Neural cell (in vitro differentiated cells): ENCODE measurements around the gene MAGI2.

Source experiments
- SMC3 ChIP-seq: fragments of 450-650 bp; conservative IDR thresholded peaks from 2 replicates; pipeline ENCODE4 v1.6.1; 2014; ENCODE audit warnings: antibody characterized with exemption, mild to moderate bottlenecking, moderate library complexity; ENCODE audit not compliant: poor library complexity
- TAF1 ChIP-seq: IDR thresholded peaks from 2 replicates; pipeline ENCODE4 v1.6.1; 2012; ENCODE audit warnings: low read depth
- TF ChIP-seq, protein P1 (sequence below): fragments of 450-650 bp; IDR thresholded peaks from 2 replicates; pipeline ENCODE4 v1.5.1; 2014; ENCODE audit warnings: antibody characterized with exemption, mild to moderate bottlenecking, moderate library complexity; ENCODE audit not compliant: poor library complexity, severe bottlenecking

DNA sequence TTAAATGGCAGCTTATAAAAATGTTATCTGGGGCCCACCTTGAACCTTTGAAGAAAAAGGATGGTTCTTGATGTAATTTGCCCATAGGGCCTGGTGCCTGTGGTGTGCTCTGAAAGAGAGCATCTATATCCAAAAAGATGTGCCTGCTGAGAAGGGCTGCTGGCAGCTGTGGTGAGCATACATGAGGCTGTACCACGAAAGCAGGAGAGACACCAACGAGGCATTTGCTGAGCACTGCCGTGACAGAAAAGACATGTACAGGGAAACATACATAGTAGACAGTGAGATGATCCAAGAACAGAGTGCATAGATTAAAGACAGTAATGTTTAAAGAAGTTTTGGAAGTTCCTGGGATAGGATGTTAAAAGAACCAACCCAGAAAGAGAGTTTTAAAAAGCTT is 990.4 kb downstream of the MAGI2 start:
- TF ChIP-seq, protein P1, sequence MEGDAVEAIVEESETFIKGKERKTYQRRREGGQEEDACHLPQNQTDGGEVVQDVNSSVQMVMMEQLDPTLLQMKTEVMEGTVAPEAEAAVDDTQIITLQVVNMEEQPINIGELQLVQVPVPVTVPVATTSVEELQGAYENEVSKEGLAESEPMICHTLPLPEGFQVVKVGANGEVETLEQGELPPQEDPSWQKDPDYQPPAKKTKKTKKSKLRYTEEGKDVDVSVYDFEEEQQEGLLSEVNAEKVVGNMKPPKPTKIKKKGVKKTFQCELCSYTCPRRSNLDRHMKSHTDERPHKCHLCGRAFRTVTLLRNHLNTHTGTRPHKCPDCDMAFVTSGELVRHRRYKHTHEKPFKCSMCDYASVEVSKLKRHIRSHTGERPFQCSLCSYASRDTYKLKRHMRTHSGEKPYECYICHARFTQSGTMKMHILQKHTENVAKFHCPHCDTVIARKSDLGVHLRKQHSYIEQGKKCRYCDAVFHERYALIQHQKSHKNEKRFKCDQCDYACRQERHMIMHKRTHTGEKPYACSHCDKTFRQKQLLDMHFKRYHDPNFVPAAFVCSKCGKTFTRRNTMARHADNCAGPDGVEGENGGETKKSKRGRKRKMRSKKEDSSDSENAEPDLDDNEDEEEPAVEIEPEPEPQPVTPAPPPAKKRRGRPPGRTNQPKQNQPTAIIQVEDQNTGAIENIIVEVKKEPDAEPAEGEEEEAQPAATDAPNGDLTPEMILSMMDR = no peak
- TF ChIP-seq TAF1 = no peak
- no peak for TF ChIP-seq SMC3
